ENCODE results near the gene CACHD1.

DNA sequence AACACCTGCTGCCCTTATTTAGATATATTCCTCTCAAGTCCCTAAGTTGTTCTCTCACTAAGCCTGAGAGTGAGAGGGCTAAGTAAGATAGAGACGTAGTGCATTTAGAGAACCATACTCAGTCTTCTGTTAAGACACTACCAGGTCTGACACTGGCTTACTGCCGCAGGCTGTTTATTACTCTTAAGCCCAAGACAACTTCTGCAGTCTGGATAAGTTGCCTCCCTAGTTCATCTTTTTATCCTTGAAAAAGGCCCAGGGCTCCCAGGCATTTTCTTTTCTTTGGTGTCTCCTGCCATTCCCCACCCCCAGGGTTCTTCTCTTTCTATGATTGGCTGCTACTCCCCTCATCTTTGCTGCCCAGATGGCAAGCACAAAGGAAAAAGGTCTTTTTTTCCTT lies 38.7 kb downstream of the CACHD1 start:
- TF ChIP-seq, protein P1, sequence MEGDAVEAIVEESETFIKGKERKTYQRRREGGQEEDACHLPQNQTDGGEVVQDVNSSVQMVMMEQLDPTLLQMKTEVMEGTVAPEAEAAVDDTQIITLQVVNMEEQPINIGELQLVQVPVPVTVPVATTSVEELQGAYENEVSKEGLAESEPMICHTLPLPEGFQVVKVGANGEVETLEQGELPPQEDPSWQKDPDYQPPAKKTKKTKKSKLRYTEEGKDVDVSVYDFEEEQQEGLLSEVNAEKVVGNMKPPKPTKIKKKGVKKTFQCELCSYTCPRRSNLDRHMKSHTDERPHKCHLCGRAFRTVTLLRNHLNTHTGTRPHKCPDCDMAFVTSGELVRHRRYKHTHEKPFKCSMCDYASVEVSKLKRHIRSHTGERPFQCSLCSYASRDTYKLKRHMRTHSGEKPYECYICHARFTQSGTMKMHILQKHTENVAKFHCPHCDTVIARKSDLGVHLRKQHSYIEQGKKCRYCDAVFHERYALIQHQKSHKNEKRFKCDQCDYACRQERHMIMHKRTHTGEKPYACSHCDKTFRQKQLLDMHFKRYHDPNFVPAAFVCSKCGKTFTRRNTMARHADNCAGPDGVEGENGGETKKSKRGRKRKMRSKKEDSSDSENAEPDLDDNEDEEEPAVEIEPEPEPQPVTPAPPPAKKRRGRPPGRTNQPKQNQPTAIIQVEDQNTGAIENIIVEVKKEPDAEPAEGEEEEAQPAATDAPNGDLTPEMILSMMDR (IDR thresholded peaks at IDR 0.05): no peak
- no peak for TF ChIP-seq POLR2A (IDR thresholded peaks at IDR 0.05)
- no peak for TF ChIP-seq EP300 (IDR thresholded peaks at IDR 0.05)
- TF ChIP-seq POLR2AphosphoS5 (IDR thresholded peaks at IDR 0.05): no peak

Measured in gastroesophageal sphincter (tissue), 3 donors.